HUES48 (cell line): ENCODE measurements around the gene SLC16A10.

Experiments
- H3K27ac ChIP-seq: one replicate; pipeline ENCODE4 v1.7.0; 2013; ENCODE audit warnings: low read depth, low read length, inconsistent platforms
- H3K27me3 ChIP-seq: 2 replicates; pipeline ENCODE4 v1.6.1; 2013; ENCODE audit warnings: mild to moderate bottlenecking, low read length; ENCODE audit not compliant: control insufficient read depth, insufficient read depth
- H3K36me3 ChIP-seq: 2 replicates; pipeline ENCODE4 v1.6.1; 2013; ENCODE audit warnings: low read length; ENCODE audit not compliant: control insufficient read depth, insufficient read depth
- H3K4me1 ChIP-seq: 2 replicates; pipeline ENCODE4 v1.6.1; 2013; ENCODE audit warnings: mild to moderate bottlenecking, low read length; ENCODE audit not compliant: control insufficient read depth, insufficient read depth
- H3K4me3 ChIP-seq: 2 replicates; pipeline ENCODE4 v1.5.1; 2013; ENCODE audit warnings: mild to moderate bottlenecking, low read depth, low read length
- H3K9ac ChIP-seq: 2 replicates; pipeline ENCODE4 v1.6.1; 2013; ENCODE audit warnings: mild to moderate bottlenecking, low read depth, low read length, moderate library complexity
- H3K9me3 ChIP-seq: 2 replicates; pipeline ENCODE4 v1.6.1; 2013; ENCODE audit warnings: low read length; ENCODE audit not compliant: control insufficient read depth, insufficient read depth

The SLC16A10 gene

DNA sequence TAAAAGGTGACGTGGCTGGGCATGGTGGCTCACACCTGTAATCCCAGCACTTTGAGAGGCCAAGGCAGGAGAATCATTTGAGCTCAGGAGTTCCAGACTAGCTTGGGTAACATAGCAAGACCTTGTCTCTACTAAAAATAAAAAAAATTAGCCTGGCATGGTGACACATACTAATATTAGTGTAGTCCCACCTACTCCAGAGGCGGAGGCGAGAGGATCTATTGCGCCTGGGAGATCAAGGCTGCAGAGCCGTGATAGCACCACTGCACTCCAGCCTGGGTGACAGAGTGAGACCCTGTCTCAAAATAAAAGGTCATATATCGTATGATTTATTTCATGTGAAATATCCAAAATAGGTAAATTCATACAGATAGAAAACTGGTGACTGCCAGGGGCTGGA lies 132.5 kb downstream of the SLC16A10 start:
- Histone ChIP-seq H3K27ac (no peak overlapping the region), H3K4me1 (no peaks in the 10 kb centered on the region), H3K9me3 (no peaks in the 10 kb centered on the region), H3K9ac (no peak overlapping the region), H3K27me3 (no peaks in the 10 kb centered on the region), H3K36me3 (no peaks in the 10 kb centered on the region), H3K4me3 (no peak overlapping the region)

DNA sequence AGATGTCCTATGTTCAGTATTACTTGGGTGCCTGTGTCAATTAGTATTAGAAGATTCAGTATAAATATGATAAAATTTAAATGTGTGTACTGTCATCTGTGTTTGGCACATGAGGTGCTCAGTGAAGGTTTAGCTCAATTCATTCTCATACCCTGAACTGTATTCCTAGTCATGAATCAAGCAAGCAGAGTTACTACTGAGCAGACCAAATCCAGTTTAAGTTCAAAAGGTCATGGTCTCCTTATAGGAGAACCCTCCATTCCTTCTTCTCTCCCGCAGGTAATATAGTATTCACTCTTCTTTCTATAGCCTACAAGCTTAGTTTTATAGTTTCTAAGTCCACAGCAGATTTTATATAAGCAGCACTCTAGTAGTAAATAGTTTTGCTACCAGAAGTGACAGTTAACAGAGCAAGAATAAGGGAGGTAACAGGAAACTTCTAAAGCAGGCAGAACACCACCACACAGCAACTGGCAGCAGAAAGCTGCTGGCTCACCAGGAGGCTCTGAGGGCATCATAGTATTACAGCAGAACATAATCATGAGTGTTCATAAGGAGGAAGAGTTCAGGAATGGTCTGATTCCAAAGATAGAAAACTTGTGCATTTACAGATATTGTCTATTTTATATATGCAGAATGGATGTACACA lies 133.2 kb downstream of the SLC16A10 start:
- Histone ChIP-seq H3K9me3 (no peaks in the 10 kb centered on the region), H3K27me3 (no peaks in the 10 kb centered on the region), H3K9ac (no peak overlapping the region), H3K27ac (no peak overlapping the region), H3K4me1 (no peaks in the 10 kb centered on the region), H3K4me3 (no peak overlapping the region), H3K36me3 (no peaks in the 10 kb centered on the region)

DNA sequence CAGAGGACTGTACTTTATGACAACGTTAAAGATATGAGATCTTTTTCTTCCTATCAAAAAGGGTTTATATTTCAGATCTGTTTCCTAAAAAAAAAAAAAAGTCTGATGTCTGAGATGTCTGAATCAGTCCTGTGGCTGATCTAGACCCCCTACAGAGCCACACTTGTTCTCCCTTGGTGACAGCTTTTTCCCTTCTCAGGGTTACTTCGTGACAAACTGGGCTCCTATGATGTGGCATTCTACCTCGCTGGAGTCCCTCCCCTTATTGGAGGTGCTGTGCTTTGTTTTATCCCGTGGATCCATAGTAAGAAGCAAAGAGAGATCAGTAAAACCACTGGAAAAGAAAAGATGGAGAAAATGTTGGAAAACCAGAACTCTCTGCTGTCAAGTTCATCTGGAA lies 134.5 kb downstream of the SLC16A10 start:
- Histone ChIP-seq H3K4me3 (no peak overlapping the region), H3K9ac (no peak overlapping the region), H3K9me3 (no peaks in the 10 kb centered on the region), H3K27ac (no peak overlapping the region), H3K27me3 (no peaks in the 10 kb centered on the region), H3K36me3 (no peaks in the 10 kb centered on the region), H3K4me1 (peaks cover 10% of the 10 kb centered on the region; the same call in 1 of the 2 replicates)

DNA sequence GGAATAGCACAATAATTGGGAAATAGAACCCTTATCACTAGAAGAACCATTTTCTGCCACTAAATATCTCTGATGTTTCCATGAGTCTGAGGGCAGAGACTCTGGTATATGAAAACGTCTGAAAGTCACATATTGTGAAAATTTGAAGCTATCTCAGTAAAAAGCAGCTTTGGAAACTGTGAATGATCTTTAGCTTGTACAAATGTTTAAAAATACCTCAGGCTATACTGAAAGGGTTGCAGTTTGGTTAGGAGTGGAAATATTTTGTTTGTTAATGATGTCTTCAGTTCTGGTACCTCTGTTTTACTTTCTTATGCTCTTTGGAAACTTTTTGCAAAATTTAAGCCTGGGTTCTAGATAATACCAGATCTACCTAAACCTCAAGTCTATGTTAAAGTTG lies 135.0 kb downstream of the SLC16A10 start:
- no peak overlapping the region for H3K4me3 ChIP-seq
- no peak overlapping the region for H3K9ac ChIP-seq
- peaks cover 10% of the 10 kb centered on the region; the same call in 1 of the 2 replicates for H3K4me1 ChIP-seq
- no peaks in the 10 kb centered on the region for H3K9me3 ChIP-seq
- no peak overlapping the region for H3K27ac ChIP-seq
- H3K27me3 ChIP-seq: no peaks in the 10 kb centered on the region
- no peaks in the 10 kb centered on the region for H3K36me3 ChIP-seq

DNA sequence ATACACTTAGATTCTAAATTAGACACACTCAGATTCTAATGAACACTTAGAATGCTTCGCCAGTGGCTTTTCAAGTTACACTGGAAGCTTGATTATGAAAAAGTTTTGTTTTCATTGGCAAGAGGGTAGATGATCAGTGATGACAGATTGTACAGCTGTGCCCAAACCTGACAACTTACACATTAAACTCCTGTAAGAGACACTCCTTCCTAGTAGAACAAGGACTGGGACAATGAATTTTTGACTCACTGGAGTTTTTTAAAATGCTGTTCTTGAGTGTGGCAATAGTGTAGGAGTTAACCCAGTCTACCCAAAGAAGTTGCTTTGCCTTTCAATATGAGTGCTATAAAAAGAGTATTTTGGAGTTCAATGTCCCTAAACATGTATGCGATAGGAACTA lies 140.8 kb downstream of the SLC16A10 start:
- H3K4me1 ChIP-seq: peaks cover 16% of the 10 kb centered on the region
- H3K9me3 ChIP-seq: no peaks in the 10 kb centered on the region
- no peak overlapping the region for H3K9ac ChIP-seq
- H3K4me3 ChIP-seq: no peak overlapping the region
- H3K27me3 ChIP-seq: no peaks in the 10 kb centered on the region
- H3K27ac ChIP-seq: no peak overlapping the region
- H3K36me3 ChIP-seq: no peaks in the 10 kb centered on the region

- H3K36me3 ChIP-seq: no peaks in the 10 kb centered on the region
- H3K4me1 ChIP-seq: peaks cover 16% of the 10 kb centered on the region
- no peak overlapping the region for H3K27ac ChIP-seq
- no peak overlapping the region for H3K4me3 ChIP-seq
- H3K27me3 ChIP-seq: no peaks in the 10 kb centered on the region
- no peak overlapping the region for H3K9ac ChIP-seq
- no peaks in the 10 kb centered on the region for H3K9me3 ChIP-seq
Observed at GRCh38 chr6:111230351-111231089, 143.2 kb downstream of the SLC16A10 start.

GRCh38 chr6:111231090-111231459 lies 143.8 kb downstream of the SLC16A10 start:
- H3K36me3 ChIP-seq: no peaks in the 10 kb centered on the region
- no peaks in the 10 kb centered on the region for H3K9me3 ChIP-seq
- no peak overlapping the region for H3K4me3 ChIP-seq
- H3K27ac ChIP-seq: no peak overlapping the region
- peaks cover 12% of the 10 kb centered on the region for H3K4me1 ChIP-seq
- no peaks in the 10 kb centered on the region for H3K27me3 ChIP-seq
- no peak overlapping the region for H3K9ac ChIP-seq

GRCh38 chr6:111237852-111238251 lies 150.5 kb downstream of the SLC16A10 start:
- no peaks in the 10 kb centered on the region for H3K27me3 ChIP-seq
- H3K9me3 ChIP-seq: no peaks in the 10 kb centered on the region
- no peak overlapping the region for H3K4me3 ChIP-seq
- no peaks in the 10 kb centered on the region for H3K4me1 ChIP-seq
- H3K9ac ChIP-seq: no peak overlapping the region
- H3K36me3 ChIP-seq: no peaks in the 10 kb centered on the region
- H3K27ac ChIP-seq: no peak overlapping the region

GRCh38 chr6:111238464-111239119 lies 151.3 kb downstream of the SLC16A10 start:
- Histone ChIP-seq H3K9ac (no peak overlapping the region), H3K36me3 (no peaks in the 10 kb centered on the region), H3K4me3 (no peak overlapping the region), H3K27ac (no peak overlapping the region), H3K27me3 (no peaks in the 10 kb centered on the region), H3K4me1 (no peaks in the 10 kb centered on the region), H3K9me3 (no peaks in the 10 kb centered on the region)

DNA sequence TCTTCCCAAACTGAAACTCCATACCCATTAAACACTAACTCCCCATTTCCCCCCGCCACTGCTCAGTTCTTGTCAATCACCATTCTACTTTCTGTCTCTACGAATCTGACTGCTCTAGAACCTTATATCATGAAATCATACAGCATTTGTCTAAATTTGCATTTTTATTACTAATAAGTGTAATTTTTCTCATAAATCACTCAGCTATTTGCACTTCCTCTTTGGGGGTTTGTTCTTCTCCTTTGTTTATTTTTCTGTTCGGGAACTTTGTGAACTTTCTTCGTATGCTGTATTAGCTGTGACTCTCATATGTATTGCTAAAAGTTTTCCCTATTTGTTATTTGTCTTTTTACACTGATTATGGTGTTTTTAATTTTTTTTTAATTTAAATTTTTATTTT lies 152.2 kb downstream of the SLC16A10 start:
- Histone ChIP-seq H3K36me3 (no peaks in the 10 kb centered on the region), H3K4me1 (no peaks in the 10 kb centered on the region), H3K9me3 (no peaks in the 10 kb centered on the region), H3K4me3 (no peak overlapping the region), H3K27ac (no peak overlapping the region), H3K27me3 (no peaks in the 10 kb centered on the region), H3K9ac (no peak overlapping the region)

GRCh38 chr6:111242452-111242851 lies 155.1 kb downstream of the SLC16A10 start:
- Histone ChIP-seq H3K36me3 (no peaks in the 10 kb centered on the region), H3K4me1 (no peaks in the 10 kb centered on the region), H3K27me3 (no peaks in the 10 kb centered on the region), H3K9me3 (no peaks in the 10 kb centered on the region), H3K9ac (no peak overlapping the region), H3K27ac (no peak overlapping the region), H3K4me3 (no peak overlapping the region)
